RPMI8226 (cell line): Measurements from ENCODE around the gene GFAP.

Experiments
- DNase-seq: peaks from one replicate; pipeline ENCODE4 v3.0.0-alpha.2; 2015

The GFAP gene

GRCh38 chr17:44915321-44915726, at the start of gene GFAP:
TSS of gene GFAP (minus strand) at chr17:44915500. CDS start at chr17:44915486, 14 bp downstream.
- DNase-seq = no peak

DNA sequence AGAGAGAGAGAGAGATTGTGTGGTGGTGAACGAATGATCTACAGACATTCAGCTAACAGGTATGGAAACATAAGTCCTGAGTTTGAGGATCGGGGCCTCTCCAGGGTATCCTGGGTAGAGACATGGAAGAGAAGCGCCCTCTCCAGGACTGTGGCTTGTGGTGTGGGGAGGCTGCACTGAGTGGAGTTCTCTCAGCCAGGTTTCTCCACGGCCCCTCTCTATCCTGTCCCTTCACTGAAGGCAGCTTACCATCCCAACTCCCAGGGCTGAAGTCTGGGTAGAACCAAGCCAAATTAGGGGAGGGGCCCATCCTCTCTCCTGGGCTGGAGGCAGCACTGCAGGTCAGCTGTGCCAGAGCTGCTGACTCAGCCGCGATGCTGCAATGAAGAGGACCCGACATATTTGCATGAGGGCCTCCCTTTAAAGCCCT, 46.6 kb upstream of the GFAP start:
- DNase-seq = peak; percentile 46

GRCh38 chr17:44960691-44961090, 45.4 kb upstream of the GFAP start:
- peak; percentile 50 for DNase-seq

DNA sequence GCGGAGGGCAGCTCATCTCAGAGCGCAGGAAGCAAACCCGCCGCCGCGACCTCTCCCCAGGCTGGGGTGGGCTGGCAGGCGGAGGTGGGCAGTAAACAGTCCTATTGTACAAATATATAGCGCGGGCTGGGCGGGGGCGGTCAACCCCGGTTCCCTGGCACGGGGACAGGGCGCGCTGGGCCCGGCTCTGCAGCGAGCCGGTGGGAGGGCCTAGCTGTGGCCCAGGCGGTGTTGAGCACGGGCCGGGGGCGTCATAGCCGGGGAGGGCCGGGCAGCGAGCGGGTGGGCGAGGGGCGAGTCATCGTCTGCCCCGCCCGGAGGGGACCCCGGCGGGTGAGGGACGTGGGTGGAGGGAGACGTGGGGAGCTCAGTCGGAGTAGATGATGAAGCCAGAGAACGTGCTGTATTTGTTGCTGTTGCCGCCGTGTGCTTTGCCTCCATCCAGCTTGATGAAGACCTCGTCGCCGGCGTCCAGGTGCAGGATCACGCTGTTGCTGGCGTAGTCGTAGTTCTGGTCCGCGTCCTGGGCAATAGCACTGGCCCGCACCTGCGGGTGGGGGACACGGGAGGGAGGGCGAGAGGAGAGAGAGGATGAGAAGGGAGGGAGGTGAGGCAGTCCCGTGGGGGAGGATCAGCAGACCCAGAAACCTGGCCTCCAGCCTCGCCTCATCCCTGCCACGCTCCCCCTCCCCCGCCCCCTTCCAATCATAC, 44.7 kb upstream of the GFAP start:
- peak; percentile 1 for DNase-seq

GRCh38 chr17:44956998-44957981, 42.0 kb upstream of the GFAP start:
- DNase-seq = peak; percentile 72

DNA sequence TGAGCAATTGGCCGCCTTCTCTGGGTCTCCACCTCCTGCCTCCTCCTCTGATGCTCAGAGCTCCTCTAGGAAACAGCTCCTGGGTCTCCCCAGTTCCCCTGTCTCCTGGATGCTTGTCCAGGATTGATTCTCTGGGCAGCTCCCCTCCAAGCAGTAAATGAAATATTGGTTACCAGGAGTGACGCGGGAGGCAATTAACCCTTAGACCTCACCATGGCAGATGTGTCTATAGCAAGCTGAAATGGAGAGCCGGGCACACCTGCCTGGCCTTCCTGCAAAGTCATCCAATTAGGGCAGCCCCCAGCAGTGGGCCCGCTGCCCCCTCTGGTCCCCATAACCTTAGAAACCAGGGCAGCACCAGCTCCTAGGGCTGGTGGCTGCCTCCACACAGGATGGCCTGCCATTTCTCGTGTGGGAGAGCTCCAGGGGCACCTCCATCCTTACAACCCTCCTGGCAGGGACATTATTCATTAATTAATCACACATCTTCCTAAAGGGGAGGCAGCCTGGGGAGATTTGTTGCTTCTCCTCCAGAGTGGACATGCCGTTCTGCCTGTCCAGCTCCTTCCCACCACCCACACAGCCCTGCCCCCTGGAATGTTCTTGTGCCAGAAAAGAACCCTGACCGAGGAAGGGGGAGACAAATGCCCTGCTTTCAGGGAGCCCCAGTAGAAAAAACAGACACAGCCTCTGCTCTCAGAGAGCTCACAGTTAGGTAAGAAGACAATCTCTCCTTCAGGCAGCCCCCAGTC, 40.5 kb upstream of the GFAP start:
- peak; percentile 1 for DNase-seq

- DNase-seq = peak; percentile 2
Observed at GRCh38 chr17:44952946-44953475, 37.7 kb upstream of the GFAP start.

GRCh38 chr17:44948315-44948795, 33.1 kb upstream of the GFAP start:
- peak; percentile 1 for DNase-seq

GRCh38 chr17:44947461-44948314, 32.4 kb upstream of the GFAP start, which contains the start of gene KIF18B:
TSS of gene KIF18B (minus strand) at chr17:44947773. CDS start at chr17:44936344, 11,429 bp downstream.
- peak; percentile 97 for DNase-seq

DNA sequence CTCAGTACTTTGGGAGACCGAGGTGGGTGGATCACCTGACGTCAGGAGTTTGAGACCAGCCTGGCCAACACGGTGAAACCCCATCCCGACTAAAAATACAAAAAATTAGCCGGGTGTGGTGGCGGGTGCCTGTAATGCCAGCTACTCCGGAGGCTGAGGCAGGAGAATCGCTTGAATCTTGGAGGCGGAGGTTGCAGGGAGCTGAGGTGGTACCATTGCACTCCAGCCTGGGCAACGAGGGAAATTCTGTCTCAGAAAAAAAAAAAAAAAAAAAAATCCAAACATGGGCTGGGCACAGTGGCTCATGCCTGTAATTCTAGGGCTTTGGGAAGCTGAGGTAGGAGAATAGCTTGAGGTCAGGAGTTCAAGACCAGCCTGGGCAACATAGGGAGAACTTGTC, 30.4 kb upstream of the GFAP start:
- peak; percentile 1 for DNase-seq

GRCh38 chr17:44942456-44942855, 27.2 kb upstream of the GFAP start:
- DNase-seq = no peak

DNA sequence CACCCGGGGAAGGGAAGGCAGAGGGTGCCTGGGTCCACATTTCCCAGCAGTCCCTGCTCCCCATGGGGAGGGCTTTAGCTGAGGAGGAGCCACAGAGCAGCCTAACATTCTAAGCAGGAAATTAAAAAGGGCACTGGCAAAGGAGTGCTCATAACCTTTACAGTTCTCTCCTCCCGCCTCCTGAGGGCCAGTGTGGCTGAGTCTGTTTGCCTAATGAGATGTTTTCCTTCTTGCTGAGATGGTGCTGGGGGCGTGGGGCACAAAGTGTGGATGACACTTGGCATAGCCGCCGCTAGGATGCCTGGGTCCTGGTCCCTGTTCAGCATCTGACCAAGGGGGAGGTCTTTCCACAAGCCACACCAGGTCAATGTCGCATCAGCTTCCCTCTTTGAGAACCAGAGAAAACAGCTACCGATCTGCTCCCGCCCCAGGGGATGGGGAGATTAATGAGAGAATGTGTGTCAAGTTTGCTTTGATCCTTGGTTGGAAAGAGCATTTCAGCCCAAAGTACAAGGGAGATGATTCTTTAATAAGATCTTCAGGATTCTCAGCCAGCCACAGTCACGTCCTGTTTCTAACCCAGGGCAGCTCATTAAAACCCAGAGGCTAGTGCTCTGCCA, 26.5 kb upstream of the GFAP start:
- no peak for DNase-seq

DNA sequence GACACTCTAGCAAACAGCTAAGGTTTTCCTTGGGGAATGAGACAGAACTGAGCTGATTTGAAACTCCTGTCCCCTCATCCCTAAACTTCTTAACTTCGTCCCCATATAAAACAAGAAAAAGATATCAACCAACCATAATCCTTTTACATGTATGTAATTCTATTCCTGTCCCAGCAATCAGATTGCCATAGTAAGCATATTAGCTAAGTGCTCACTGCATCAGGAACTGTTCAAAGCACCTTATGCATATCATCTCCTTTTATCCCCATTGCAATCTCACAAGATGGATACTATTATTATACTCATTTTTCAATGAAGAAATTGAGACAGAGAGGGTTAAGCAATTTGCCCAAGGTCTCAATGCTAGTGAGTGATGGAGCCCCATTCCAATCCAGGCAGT, 25.5 kb upstream of the GFAP start:
- DNase-seq = no peak

- DNase-seq = no peak
Observed at GRCh38 chr17:44940317-44940716, 25.0 kb upstream of the GFAP start.

GRCh38 chr17:44935116-44935515, 19.8 kb upstream of the GFAP start:
- no peak for DNase-seq

- DNase-seq = no peak
Observed at GRCh38 chr17:44934745-44935105, 19.4 kb upstream of the GFAP start.

GRCh38 chr17:44933824-44934744, 18.8 kb upstream of the GFAP start:
- no peak for DNase-seq

- DNase-seq = no peak
Observed at GRCh38 chr17:44932787-44933097, 17.4 kb upstream of the GFAP start.

DNA sequence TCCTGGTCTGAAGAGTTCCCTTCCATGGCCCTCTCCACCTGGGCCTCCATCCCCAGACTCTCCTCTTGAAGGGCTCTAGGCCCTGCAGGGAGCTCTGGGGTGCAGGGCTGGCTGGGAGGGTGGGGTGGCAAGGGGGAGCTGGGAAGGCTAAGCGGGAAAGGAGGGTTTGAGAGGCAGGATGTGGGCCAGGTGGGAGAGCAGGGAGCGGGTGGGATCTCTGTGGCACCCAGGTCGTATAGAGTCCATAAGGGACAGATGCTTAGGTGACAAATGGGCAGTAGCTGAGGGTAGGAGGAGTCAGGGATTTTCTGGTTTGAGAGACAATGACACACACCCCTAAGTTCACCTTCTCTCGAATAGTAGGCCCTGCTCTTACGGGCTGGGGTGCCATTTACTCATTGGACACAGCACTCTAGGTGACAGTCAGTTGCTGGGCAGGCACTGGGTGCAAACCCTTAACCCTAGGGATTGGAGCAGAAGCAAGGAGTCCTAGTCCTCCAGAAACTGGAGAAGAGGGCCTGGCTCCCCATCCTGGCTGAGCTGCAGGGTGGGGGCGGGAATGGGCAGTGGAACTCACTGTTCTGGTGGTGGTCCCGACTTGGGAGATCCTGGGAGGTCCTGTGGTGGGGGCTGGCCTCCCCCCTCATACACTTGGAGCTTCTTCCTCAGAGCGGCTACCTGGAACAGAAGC, 16.9 kb upstream of the GFAP start:
- DNase-seq = no peak

DNA sequence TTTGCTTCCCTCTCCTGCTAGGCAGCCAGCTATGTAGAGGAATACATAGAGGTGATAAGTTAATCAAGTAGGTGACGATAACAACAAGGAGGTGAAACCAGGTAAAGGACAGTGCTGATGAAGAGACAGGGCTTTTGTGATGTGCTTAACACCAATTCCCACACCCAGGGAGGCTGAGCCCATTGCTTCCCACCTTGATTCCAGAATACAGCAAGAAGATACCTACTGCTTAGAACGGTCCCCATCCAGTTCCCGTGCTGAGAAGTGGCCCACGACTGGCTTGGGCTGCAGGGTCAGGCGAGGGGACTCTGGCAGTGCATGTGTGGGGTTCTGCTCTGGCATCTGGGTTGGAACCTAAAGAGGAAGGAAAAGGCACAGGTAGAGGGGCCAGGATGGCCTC, 16.1 kb upstream of the GFAP start:
- no peak for DNase-seq
